Measurements from ENCODE around the gene CYP27B1. TPM values are rescaled to one million over a fixed set of nuclear protein-coding genes. Genes with fewer than 3 reads are reported as not detected.
A peak's percentile ranks its signal among the peaks of the same experiment; 100 is the strongest.
"Not testable (repeated sequence)": the region's sequence is repeated elsewhere in the genome, so short reads cannot be mapped to it uniquely, and the experiment has no call there.

Gene CYP27B1
- total RNA-seq, 1 donor from 2014 or later = 0.98 TPM

DNA sequence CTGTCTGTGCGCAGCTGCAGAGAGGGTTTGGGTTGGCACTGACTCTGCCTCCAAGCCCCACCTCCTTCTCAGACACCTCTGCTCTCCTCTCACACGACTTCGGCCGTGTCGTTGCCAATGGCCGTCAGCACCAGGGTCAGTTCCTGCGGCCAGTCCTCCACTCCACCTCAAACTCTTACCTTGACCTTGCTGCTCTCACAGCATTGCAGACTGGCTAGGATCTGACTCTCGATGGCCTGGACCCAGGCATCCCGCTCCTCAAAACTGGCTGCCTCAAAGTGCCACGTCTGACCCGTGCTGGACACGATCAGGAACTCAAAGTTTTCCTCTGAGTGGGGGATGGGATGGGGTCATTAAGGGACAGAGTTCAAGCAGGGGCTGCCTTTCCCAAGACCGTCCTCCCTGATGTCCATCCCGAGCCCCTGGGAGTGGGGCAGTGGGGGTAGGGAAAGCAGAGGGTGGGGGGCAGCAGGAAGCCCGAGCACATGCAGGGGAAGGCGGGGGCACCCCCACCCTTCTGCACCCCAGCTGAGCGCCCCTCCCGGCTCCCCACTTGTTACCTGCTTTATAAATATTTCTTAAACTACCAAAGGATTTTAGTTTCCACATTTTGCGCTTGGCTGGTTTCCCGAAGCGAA is 39.0 kb downstream of the CYP27B1 start:
- ATAC-seq (no peak), DNase-seq (ENCODE audit: low spot score) (no peak)
- intact Hi-C loops (cut with DNase I) = no loop called here

DNA sequence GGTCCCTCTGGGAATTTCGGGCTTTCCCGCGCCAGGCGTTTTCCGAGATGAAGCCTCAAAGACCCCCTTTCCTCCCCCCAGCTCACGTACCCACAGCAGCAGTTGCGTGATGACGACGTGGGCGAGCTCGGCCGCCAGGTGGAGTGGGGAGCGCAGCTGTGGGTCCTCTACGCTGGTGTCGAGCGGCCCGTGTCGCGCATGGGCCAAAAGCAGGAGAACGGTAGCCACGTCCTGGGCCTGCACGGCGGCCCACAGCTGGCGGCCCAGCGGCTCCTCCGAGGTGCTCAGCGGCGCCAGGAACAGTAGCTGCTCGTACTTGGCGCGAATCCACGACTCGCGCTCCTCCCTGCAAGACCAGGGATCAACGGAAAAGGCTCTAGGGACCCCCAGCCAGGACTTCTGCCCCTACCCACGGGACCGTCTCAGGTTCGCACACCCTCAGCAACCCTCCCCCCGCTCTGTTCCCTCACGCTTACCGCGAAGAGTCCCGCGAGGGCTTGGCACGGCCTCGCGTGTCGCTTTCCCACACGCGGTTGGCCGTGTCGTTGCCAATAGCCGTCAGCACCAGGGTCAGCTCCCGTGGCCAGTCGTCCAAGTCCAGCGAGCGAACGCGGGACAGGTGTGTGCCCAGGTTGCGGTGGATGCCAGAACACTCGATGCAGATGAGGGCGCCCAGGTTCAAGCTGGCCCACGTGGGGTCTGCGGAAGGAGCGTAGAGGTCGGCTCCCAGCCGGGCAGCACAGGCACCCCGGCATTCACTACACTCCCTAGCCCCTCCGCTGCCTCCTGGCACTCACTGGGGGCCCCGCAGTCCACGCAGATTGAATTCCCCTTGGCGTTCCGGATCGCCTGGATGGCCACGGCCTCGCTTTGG is 39.8 kb downstream of the CYP27B1 start:
- ATAC-seq = peak; percentile 38
- no peak for DNase-seq (ENCODE audit: low spot score)
- intact Hi-C loops (cut with DNase I) = no loop called here

DNA sequence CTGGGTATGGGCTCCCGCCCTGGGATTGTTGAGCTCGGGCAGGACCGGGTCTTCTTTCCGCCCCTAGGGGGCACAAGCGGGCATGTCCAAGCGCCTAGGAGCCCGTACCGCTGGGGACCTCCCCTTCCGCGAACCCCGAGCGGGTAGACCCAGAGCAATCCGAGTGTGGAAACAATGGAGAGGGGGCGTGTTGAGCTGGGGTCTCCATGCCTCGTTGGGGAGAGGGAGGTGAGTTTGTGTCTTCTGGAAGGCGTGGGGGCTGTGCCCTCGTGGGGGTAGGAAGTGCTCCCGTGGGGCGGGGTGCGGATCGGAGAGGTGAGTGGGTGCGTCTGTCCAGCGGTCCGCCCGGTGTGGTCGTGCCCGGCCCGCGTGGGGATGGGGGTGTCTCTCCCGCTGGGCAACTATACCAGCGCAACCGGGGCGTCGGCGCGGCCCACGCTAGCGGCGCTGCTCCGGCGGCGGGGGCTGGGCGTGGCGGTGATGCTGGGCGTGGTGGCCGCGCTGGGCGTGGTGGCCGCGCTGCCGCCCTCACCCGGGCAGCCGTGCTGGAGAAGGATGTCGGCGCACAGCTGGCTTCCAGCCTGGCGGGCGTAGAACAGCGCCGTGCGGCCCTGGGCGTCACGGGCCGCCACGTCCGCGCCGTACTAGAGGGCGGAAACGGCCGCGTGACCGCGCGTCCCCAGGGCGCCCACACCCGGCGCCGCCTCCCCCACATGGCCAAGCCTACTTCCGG is 40.6 kb downstream of the CYP27B1 start:
- ATAC-seq (peak; percentile 65), DNase-seq (ENCODE audit: low spot score) (peak; percentile 82)
- intact Hi-C loops (cut with DNase I) = no loop called here

DNA sequence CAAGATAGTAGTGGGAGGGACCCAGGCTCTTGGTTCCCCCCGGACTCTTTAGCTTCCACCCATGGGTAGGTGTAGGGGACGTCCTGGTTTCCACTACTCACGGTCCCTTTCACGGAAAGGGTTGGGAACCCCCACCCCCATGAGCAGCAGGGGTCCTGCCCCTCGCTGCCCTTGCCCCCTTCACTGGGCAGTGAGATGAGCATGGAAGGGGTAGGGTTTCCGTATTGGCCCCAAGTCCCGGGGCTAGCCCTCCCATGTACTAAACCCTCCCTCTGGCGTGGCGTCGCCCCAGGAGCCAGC is 41.1 kb downstream of the CYP27B1 start:
- intact Hi-C loops (cut with DNase I) = no loop called here
- ATAC-seq = no peak
- no peak for DNase-seq (ENCODE audit: low spot score)

DNA sequence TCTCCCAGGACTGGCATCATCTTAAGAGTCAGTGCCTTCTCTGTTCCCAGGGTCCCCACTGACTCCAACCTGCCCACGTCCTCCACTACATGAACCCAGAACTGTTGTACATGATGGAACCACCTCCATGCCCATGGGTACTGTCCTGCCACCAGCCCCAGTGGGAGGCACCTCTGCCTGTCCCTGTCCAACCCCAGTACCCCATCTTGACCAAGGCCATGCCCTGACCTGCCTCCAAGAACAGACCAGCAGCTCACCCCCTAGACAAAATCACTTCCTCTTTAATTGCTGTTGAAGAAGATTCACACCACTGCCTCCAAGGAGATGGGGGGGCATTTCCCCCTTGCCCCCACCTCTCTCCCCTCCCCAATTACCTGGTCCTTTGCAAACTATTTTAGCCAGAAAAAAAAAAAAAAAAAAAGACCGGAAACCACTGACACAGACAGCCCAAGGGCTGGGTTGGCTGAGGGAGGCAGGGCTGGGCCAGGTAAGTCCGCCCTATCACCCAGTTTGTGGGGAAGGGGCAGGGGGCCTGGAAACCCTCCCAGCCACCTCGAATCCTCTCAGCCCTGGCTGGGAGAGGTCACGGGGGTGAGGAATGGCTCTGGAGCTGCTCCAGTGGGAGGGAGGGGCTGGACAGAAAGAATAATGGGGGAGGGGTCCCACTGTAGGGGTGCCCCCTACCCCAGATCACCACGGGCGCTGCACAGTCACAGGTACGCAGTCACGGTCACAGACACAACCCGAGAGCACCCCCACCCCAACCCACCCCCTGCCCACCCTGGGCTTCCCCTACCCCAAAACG is 41.7 kb downstream of the CYP27B1 start:
- DNase-seq (ENCODE audit: low spot score) (no peak), ATAC-seq (no peak)
- intact Hi-C loops (cut with DNase I) = no loop called here

DNA sequence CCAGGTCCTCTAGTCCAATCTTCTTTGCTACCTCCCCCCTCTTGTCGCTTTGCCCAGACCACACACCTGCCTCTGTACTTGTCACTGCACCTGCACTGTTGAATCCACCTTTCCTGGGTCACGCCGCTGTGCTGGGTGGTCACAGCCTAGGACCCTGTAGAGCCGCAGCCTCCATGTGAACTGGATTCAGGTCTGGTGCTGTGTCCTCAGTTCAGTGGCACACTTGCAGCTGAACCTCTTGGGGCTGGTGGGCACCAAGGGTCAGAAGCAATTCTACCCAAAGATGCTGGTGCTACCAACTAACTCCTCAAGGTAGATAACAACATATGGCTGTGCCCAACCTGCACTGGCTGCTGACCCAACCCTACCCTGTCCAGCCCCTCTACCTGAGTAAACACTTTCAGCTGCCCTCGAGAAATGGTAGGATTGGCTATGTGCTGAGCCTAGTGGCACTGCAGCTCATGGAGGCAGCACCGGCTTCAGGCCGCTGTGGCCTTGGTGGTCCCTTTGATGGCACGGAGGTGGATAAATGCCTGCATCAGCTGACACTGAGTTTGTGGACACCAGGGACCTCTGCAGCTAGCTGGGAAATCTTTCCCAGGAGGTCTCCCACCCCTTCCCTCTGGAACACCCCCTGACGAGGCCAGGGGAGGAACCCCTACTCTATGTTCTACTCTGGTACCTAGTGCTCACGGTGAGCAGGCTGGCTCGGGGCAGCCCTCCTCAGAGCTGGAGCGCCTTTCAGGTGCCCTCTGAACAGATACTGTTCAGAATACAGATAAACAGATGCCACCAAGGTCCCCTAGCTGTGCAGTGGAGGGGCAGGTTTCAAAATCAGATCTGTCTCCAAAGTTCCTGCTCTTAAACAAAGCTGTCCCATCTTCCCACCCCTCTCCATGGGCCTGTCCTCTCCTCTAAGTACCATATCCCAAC is 42.6 kb downstream of the CYP27B1 start:
- no peak for ATAC-seq
- no peak for DNase-seq (ENCODE audit: low spot score)
- intact Hi-C loops (cut with DNase I) = no loop called here

DNA sequence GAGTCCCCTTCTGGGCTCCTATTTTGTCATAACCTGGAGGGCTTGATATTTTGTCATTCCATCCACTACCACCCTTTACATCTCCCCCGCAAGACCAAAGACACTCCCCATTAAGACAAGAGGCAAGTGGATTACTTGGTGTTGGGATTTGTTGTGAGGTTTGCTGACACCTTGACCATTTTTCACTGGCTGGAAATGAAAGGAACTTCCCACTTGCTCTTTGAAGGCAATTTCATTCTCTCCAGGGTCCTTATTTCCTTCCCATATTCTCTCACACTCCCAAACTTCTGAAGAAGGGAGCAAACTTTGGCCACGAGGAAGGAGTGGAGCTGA is 43.3 kb downstream of the CYP27B1 start:
- DNase-seq (ENCODE audit: low spot score) (no peak), ATAC-seq (no peak)
- intact Hi-C loops (cut with DNase I) = no loop called here

DNA sequence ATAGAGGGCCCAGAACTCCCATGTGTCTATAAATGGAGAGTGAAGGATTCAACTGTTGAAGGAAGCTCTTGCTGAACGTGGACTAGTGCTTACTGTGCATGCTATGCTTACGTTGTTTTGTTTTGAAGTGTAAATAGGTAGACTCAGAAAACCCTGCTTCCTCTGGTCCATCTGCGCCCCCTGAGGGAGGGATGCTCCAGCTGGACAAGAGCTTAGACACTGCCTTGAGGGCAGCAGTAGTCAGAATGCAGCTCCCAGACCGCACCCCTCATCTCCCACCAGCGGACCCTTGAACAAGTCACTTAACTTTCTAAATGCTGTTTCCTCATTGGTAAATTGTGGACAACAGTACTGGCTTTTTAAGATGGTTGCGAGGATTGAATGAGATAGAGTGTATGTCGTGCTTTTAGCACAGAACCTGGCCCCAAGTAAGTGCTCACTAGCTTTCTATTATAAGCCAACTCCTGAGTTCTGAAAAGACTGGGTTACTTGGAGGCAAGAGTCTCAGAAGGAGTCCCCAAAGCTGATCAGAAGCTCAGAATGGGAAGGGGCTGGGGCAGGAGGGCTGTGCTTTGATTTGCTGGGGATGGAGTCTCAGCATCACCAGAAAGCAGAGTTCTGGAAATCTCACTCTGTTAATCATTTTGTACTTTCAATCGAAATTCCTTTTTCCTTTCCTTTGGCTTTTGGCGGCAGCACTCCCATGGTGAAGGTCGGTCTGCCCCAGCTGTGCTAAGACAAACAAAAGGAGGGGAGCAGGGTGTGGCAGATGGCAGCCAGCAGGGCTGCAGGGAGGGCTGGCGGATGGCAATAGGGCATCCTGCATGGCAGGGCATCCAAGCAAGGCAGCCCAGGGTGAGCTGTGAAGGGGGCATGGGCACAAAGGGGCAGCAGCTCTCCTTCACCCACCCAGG is 43.9 kb downstream of the CYP27B1 start:
- DNase-seq (ENCODE audit: low spot score) (no peak), ATAC-seq (no peak)
- intact Hi-C loops (cut with DNase I) = no loop called here

DNA sequence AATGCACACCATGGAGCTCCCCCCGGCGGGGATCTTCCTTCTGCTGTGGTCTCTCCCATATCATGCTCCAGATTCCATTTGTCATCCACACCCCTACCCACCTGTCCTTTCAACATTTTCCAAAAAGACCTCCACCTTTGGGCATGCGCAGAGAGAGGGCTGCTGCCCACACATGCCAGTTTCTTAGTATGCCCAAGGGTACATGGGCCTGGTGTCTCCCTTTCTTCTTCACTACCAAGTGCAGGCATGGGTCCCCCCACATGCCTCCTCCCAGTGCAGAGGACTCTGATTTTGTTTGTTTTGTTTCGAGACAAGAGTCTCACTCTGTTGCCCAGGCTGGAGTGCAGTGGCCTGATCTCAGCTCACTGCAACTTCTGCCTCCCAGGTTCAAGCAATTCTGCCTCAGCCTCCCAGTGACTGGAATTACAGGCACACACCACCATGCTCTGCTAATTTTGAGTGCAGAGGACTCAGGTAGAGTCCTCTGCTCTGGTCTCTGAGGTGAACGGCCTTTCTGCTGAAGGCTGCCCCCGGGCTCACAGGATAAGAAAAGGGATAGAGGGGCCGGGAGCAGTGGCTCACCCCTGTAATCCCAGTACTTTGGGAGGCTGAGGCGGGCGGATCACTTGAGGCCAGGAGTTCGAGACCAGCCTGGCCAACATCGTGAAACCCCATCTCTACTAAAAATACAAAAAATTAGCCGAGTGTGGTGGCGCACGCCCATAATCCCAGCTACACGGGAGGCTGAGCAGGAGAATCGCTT is 44.9 kb downstream of the CYP27B1 start:
- intact Hi-C loops (cut with DNase I); ATAC-seq; DNase-seq (ENCODE audit: low spot score): not testable (repeated sequence)

DNA sequence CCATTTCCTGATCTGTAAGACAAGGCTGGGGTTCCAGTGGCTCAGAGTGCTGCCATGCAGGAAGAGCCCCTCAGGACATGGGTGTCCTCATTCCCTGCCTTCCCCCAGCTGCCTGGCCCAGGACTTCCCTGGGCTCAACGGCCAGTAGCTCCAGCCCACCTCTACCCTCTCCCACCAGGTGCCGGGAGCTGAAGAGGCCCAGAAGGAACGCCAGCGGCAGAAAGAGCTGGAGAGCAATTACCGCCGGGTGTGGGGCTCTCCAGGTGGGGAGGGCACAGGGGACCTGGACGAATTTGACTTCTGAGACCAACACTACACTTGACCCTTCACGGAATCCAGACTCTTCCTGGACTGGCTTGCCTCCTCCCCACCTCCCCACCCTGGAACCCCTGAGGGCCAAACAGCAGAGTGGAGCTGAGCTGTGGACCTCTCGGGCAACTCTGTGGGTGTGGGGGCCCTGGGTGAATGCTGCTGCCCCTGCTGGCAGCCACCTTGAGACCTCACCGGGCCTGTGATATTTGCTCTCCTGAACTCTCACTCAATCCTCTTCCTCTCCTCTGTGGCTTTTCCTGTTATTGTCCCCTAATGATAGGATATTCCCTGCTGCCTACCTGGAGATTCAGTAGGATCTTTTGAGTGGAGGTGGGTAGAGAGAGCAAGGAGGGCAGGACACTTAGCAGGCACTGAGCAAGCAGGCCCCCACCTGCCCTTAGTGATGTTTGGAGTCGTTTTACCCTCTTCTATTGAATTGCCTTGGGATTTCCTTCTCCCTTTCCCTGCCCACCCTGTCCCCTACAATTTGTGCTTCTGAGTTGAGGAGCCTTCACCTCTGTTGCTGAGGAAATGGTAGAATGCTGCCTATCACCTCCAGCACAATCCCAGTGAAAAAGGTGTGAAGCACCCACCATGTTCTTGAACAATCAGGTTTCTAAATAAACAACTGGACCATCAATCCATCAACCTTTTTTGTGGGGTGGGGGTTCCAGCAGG is 46.0 kb downstream of the CYP27B1 start:
- DNase-seq (ENCODE audit: low spot score) (no peak), ATAC-seq (peak; percentile 7)
- intact Hi-C loops (cut with DNase I) = no loop called here

DNA sequence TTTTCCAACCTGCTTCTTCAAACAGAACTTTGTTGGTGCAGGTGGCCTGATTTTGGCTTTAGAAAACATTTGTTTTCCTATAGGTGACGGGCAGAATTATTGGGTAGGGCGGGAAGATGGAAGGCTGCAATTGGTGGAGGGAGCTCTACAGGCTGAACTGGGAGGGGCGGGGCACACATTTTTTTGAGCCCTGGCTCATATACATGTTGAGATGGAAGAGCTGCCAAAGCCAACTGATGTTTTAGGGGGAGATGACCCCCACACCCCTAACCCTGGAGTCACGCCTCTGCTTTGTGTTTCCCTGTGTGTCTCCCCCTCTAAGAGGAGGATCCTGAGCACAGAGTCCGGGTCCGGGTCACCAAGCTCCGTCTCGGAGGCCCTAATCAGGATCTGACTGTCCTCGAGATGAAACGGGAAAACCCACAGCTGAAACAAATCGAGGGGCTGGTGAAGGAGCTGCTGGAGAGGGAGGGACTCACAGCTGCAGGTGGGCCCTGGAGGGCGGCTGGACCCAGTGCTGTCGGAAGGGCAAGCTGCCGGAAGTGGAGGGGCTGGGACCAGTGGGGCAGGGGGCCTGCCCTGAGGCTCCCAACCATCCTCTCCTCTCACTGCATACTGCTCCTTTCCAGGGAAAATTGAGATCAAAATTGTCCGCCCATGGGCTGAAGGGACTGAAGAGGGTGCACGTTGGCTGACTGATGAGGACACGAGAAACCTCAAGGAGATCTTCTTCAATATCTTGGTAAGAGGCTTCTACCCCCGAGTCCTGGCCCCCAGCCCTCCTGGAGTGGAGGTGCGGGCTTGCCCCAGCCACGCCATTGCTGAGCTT is 46.9 kb downstream of the CYP27B1 start:
- intact Hi-C loops (cut with DNase I) = no loop called here
- ATAC-seq (no peak), DNase-seq (ENCODE audit: low spot score) (no peak)

DNA sequence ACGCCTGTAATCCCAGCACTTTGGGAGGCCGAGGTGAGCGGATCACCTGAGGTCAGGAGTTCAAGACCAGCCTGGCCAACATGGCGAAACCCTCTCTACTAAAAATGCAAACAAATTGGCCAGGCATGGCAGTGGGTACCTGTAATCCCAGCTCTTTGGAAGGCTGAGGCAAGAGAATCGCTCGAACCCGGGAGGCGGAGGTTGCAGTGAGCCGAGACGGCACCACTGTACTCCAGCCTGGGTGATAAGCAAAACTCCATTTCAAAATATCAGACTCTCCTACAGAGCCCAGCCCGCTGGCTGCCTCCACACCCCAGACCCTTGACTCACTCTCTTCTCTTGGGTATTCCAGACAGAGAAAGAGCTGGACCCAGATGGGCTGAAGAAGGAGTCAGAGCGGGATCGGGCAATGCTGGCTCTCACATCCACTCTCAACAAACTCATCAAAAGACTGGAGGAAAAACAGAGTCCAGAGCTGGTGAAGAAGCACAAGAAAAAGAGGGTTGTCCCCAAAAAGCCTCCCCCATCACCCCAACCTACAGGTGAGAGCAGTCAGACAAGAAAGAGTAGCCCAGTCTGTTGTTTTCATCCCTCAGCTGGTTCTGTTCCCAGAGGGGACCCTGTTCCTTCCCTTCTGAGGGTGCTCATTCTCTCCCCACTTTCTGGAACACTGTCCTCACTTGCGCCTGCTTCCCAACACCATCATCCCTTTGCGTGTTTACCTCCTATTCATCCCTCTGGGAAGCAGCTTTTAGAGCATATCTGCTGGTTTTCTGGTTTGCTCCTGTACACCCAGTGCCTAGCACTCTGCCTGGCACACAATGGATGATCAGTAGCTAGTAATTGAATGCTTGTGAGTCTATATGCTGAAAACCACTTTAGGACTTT is 48.0 kb downstream of the CYP27B1 start:
- no peak for ATAC-seq

DNA sequence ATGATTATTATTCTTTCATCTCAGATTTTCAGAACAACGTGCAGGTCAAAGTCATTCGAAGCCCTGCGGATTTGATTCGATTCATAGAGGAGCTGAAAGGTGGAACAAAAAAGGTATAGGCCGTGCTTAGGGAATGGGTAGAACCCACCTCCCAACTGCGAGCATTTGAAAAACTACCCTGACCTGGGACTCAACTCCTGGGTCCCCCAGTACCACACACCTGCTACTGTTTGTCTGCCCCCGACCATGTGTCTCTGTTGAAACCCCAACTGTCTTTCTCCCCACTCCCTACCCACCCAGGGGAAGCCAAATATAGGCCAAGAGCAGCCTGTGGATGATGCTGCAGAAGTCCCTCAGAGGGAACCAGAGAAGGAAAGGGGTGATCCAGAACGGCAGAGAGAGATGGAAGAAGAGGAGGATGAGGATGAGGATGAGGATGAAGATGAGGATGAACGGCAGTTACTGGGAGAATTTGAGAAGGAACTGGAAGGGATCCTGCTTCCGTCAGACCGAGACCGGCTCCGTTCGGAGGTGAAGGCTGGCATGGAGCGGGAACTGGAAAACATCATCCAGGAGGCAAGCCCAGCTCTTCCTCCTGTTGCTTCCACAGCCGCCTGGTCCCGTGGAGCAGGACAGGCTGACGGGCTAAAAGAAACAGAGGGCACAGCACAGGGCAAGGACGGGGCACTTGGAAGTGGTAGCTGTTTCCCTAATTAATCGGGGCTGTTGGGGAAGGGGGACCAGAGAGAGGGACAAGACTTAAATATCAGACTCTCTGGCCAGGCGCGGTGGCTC is 48.8 kb downstream of the CYP27B1 start:
- intact Hi-C loops (cut with DNase I) = no loop called here
- ATAC-seq (no peak), DNase-seq (ENCODE audit: low spot score) (no peak)

More for the DNA sequence above, 48.0 kb downstream of the CYP27B1 start:
- intact Hi-C loops (cut with DNase I) = no loop called here
- DNase-seq (ENCODE audit: low spot score) = no peak
